Eye (tissue), 1 donor: ENCODE measurements around the gene NXT1.

ENCODE experiments used
- DNase-seq: peaks from one replicate; pipeline ENCODE4 v3.0.0-alpha.2; 2015

Gene NXT1

DNA sequence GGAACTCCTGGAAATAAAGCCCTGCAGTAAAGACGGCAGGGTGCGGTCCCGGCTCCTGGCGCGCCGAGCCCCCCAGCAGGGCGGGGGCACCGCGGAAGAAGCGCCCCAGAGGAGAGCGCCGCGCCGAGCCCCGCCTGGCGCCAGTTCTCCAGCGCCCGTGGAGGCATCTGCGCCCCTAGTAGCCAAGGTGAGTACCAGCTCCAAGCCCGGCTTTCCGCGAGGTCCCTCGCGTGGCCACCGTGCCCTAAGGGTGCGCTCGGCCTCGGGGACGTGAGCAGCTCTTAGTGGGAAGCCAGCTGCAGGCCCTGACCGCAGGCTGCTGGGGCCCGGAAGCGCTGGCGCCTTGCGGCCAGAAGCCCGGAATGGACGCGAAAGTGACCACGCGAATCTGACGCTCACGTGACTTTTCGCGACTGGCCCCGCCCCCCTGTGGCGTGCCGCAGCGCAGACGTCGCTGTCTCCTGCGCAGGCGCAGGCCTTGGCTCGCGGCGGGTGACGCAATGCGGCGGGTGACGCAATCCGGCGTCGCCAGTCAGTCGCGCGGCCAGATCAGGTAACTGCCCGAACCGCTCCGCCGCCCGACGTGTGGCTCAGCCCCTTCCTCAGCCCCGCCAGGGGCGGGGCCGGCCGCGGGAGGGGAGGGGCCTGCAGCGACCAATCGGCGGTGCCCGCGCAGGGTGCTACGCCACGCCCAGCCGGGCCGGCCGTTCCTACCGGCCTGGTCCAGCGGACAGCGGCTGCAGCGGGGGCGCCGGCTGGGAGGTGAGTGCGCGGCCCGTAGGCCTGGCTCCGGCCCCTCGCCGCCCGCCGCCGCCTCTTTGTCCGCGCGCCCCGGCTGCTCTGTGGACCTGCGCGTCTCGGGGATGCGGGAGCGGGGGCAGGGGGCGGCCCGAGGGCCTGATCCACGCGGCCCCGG is 11.1 kb downstream of the NXT1 start, which contains the start of gene GZF1:
TSS of gene GZF1 (plus strand) at position 707 of the 916 bp plus-strand sequence. CDS start 2,202 bp downstream, outside the sequence.
- DNase-seq: peak; percentile 99

DNA sequence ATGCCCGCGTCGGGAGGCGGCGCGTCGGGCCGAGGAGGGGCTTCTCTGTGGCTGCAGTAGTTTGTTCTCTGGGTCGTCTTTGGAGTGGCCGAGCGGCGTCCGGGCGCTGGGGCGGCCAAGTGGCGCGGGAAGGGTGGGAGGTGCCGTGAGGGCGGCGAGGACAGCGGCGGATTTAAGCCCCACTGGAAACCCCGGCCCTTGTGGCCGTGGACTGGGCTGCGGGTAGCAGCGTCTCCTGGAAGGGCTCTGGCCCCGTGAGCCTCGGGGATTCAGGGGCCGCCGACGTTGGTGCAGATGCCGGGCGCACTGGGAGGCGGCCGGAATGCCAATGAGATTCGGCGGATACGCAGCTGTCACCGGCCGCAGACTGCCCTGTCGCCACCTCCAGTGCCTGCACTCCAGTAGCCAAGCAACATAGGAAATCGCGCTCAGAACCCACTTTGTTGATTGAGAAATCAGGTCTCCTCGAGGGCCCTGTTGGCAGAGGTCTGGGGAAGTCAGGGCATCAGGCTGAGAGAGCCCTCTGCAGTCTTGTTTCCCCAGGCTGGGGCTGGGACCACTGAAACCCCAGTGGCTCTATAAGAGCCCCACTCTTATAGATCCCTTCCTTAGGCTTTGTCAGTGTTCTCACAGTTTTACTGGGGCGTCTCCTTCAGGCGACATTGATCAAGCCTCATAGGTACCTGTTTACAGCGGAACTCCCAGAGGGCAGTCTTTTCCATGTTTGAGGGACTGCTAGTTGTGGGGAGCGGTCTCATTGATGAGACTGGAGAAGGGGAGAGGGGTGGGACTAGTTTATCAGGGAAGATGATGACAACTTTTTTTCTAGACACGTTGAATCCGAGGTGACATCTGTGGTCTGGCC is 12.0 kb downstream of the NXT1 start:
- peak; percentile 74 for DNase-seq

DNA sequence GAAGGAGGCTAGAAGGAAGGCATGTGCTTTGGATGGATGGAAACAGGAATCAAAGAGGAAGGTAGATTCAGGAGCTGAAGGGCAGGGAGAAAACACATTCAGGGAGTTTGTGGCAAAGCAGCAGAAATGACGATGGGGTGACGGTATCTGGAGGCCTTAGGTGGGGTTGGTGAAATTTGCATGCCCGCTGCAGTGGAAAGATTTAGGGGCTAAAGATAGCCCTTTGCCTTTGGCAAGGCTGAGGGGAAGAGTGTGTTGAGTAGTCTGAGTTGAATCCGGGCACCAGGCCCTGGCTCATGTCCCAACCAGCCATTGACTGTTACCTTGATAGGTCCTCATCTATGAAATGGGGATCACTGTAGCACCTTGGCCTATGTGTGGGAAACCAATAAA is 12.7 kb downstream of the NXT1 start:
- no peak for DNase-seq

DNA sequence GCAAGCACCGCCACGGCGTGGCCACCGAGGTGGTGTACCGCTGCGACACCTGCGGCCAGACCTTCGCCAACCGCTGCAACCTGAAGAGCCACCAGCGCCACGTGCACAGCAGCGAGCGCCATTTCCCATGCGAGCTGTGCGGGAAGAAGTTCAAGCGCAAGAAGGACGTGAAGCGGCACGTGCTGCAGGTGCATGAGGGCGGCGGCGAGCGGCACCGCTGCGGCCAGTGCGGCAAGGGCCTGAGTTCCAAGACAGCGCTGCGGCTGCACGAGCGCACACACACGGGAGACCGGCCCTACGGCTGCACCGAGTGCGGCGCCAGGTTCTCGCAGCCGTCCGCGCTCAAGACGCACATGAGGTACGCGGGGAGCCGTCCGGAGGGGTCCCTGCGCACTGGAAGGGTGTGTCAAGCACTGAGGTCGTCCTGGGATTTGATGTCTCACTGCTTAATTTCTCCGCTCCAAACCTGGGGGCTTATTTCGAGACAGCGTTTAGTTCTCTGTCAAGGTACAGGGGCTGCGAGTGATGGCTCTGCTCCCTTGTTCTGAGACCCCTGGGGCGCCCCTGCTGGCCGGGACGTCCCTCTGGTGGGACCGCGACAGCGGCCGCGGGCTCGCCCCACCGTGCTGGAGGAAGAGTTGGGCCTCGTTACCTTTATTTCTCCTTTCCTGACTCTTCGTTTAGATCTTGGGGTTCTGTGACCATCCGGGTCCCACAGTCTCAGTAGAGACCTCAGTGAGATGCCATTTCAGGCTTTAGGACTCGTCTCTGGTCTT is 15.0 kb downstream of the NXT1 start:
- no peak for DNase-seq

DNA sequence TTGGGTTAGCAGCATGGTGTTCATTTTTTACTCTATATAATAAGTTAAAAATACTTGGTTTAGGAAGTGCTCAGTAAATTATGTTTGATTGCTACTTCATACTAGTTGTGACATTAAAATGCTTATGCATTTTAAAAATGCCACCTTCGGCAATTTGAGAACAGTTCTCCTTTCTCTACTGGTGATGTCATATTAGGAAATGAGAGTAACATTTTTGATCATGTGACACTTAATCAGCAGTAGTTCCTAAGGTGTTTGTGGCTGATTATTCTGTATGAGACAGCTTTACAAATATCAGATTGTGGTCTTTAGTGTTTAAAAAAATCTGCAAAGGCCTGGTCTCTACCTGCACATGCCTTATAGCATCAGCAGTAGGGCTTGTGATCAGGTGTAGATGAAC is 15.8 kb downstream of the NXT1 start:
- no peak for DNase-seq

DNA sequence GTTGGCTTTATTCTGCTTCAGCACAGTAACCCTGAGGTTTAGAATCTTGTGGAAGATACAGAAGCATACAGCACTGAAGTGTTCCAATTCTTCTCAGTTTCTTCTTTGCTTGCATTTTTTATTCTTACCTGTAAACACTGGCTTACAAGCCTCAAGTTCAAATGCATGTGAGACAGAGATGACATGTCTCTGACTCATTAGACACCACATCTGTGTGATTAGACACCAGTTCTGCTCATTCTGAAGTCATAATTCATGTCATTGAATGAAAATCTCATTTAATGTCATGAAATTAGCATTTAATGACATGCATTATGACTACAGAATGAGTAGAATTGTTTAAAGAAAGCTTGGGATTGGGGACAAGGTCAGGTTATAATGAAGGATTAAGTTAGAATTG is 17.2 kb downstream of the NXT1 start:
- DNase-seq: no peak

DNA sequence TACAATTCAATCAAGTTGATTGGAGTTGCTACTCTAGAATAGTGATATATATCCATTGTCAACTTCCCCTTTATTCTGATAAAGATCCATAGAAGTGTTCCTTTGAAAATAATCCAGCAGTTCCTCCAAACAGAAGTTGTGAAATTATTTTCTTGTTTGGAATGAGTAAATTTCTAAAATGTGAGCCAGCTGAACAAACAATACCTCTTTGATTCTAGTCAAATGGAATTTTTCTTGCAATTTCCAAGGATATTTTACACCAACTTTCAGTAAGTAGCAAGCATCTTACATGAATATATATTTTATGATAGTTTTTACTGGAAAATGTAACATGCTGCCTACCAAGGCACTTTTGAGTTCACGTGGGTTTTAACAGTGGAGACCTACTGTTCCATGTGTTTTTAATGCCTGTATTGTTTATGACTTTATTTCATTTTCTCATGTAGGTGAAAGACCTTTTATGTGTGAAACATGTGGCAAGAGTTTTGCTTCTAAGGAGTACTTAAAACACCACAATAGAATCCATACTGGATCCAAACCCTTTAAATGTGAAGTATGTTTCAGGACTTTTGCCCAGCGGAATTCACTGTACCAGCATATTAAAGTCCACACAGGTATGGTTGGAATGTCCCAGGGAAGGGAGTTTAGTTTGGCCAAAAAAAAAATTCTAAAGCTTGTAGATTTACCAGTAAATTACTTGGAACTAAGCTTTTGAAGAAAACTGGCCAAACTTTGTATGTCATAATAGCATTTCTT is 17.9 kb downstream of the NXT1 start:
- DNase-seq: no peak

DNA sequence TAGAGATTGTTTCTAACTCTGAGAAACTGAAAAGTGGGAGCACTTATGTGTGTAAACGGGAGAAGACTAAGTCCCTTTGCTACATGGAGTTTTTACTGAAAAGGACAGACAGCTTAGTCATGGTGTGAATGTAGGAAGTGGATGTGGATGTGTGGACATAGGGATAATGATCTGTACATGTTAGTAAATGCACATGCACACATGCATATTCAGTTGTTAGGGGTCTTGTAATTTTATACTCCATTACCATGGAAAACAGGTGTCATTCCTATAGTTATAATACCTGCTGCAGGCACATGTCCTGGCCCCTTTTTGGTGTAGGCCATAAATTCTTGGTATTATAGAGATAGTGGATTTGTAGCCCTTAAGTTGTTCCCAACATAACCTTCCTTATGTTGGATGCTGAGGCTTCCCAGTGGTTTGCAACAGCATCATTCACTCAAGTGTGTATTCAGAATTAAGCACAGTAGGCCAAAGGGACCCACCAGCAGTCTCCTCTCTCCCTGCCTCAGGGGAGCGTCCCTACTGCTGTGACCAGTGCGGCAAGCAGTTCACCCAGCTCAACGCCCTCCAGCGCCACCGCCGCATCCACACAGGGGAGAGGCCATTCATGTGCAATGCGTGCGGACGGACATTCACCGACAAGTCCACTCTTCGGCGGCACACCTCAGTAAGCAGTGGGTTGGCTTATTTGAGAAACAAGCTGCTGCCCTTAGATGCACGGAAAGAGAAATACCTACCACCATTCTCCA is 18.7 kb downstream of the NXT1 start:
- no peak for DNase-seq

DNA sequence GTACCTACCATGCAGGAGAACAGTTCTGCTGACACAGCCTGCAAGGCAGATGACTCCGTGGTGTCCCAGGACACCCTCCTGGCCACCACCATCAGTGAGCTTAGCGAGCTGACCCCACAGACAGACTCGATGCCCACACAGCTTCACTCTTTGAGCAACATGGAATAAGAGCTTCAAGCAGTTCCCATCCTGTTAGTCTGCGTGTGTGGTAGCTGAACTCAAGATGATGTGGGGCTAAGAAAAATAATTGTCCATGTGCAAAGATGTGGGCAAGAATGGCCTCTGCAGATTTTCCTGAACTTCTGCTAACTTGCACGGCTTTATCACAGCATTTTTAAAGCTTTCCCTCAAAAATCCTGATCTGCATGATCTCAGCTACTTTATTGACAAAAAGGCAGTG is 19.7 kb downstream of the NXT1 start:
- no peak for DNase-seq

DNA sequence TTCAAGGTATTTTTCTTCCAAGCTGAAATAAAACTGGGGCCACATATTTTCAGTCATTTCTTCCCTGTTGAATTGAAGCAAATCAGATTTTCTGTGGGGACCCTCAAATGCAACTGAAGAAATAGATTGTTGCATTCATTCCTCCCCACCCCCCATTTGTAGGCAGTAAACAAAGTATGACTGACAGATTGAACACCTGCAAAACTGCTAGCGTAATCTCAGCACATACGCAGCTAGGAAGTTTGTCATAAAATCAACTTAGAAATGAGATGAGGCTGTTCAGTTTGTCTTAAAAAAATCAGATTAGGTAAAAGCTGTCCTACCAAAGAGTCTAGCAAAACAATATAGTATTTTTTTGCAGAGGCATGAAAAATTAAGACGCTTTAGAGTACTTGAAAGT is 20.3 kb downstream of the NXT1 start:
- DNase-seq: no peak

DNA sequence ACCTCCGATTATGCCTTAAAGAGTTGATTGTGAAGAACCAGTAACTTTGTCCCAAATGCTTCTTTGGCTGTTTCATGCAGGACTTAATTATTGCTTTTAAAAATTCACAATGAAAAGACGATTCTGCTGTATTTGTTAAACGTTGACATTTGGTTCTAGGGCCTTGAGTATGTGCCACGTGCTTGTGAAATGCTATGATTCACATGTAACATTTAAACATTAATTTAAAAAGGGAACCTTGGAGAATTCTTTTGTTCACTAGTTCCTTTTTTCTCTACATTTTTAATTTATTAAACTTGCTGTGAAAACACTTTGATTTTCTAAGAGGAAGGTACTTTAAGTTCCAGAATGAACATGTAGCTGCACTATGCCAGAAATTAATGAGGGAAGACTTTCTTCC is 20.9 kb downstream of the NXT1 start:
- no peak for DNase-seq

DNA sequence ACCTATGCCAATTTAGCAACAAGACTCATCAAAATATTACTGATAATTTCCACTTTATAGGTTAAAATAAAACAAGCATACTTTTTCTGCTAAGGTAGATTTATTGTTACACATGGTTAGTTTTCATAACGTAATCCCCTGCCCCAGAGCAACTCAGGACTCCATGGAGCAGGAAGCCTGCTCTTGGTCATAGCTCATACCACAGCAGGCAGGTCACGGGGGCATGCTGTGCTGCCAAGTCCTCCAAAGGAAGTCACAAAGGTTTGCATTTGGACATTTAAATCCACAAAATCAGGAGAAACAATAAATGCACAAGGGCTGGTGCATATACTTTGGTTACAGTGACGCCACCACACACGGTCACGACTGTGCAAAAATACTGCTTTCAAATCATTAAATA is 23.9 kb downstream of the NXT1 start:
- no peak for DNase-seq

DNA sequence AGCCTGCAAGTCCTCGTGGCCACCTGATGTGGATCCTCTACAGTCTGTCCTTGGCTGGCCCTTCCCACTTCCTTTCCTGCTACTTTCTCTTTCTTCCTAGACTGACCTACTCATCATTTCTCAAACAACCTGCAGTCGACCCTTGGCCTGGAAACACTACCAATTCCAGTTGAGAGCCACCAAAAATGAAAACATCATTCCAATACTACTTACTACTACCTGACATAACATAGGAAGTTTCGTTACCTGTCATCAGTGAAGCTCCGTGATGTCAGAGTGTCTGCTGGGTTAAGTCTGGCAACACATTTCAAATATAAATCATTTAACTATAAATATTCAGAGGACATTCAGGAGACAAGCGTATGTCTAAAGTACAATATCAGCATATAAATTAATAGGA is 25.2 kb downstream of the NXT1 start:
- no peak for DNase-seq

DNA sequence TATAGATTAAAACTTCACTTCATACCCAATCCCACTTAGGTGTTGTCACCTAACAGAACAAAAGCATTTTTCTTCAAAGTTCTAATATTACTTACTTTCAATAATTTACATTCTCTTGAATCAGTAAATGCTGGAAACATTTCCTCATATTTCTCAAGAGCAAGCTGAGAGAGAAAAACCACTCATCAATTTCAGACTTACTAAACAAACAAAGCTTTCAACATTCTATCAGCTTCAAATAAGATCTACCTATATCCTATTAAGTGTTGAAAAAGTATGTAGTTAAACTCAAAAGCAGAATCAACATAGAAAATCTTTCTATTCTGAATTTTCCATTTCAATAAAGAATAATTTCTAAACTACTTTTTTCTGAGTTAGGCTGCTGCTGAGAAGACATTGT is 29.2 kb downstream of the NXT1 start:
- DNase-seq: no peak

DNA sequence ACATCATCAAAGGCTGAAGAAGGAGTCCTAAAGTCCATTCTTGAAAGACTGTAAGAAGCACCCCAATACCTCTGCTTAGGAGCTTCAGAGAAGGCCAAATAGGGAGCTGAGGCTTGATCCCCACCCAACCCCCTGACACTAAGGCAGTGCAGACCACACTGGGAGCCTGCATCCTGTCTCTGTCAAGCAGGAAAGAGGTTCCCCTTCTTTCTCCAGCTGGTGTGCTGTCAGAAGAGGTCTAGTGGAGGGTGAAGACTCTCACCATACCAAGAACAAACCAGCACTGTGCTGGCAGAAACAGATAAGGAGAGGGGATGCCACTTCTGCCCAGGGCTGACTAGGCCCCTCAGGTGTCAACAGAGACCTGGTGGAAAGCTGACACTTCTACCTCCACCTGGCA is 31.3 kb downstream of the NXT1 start:
- no peak for DNase-seq

DNA sequence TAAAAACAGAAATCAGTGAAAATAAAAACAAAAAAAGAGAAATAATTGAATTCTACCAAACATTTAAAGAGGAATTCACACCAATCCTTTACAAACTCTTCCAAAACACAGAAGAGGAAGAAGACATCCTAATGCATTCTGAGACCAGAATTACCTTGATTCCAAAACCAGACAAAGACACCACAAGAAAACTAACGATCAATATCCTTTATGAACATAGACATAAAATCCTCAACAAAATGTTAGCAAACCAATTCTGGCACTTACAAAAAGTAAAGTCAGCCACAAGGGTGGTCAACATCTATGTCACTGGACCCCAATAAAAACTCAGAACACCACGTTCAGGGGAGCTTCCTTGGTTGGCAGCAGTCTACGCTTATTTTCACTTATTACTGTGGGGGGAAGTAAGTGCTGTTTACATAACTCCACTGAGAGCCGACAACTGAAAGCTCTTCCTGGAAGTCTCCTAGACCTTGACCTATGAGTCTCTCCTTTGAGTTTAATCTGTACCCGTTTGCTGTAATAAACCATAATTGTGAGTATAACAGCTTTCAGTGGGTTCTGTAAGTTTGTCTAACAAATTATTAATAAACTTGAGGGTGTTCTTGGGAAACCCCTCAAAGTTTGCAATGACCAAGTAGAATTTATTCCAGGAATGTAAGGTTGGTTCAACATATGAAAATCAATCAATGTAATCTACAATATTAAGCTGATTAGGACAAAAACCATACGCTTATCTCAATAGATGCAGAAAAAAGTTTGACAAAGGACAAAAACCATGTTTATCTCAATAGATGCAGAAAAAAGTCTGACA is 35.9 kb downstream of the NXT1 start:
- DNase-seq: no peak

DNA sequence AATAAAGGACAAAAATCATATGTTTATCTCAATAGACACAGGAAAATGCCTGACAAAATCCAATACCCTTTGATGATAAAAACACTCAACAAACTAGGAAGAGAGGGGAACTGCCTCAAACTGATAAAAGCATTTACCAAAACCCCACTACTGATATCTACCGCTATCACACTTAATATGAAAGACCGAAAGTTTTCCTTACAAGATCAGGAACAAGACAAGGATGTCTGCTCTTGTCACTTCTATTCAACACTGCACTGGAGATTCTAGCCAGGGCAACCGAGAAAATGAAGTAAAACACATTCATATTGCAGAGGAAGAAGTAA is 36.5 kb downstream of the NXT1 start:
- no peak for DNase-seq

DNA sequence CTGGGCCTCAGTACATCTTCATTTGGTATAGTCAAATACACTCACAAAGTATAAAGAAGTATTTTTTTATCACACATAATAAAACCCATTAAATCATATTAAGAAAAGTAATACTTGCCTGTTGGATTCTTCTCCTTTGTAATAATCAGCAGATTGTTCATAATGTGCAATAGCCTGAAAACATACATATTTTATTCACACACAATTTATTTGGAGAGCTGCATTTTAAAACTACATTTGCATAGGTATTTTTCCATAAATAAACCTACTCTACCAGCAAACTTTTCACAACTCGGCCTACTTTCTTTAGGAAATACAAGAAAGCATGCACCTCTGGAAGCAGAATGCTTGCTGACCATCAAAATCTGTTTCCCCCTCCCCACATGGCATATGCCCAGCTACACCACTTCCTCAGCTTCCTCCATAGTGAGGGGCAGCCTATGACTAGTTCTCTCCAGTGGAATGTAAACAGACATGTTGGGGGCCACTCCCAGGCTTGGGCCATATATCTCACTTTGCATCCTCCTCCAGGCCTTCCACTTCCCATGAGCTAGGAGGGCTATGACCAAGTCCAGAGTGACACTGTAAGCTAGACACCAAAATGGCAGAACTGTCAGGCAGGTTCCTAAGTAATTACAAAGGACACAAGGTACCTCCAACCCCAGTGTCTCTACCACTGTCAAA is 39.6 kb downstream of the NXT1 start:
- no peak for DNase-seq

DNA sequence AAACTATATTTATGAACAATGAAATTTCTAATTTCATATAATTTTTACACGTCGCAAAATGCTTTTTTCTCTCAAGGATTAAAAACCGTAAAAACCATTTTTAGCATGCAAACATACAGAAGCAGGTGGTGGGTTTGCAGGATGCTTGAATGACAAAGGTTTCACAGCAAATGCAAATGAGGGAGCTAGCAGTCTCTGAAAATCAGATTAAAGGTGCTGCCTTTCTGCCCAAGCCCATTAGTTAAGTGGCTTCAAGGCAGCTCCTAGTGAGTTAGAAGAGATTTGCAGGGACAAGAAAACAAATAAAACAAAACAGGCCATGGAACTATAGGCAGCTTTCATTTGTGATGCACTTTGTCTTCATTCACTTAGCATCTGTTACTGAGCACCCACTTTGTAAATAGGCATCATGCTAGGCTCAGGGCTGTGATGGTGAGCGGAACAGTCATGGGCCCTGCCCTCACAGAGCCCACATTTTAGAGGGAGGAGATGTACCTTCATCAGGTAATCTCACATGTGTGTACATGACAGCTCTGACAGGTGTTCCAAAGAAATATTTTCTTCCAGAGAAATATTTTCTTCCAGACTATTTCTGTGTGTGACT is 41.2 kb downstream of the NXT1 start:
- DNase-seq: no peak
